K562 (cell line): ENCODE results near the gene C19orf47. TPM values are rescaled to one million over a fixed set of nuclear protein-coding genes. Genes with fewer than 3 reads are reported as not detected.

Experiments
- ATF4 ChIP-seq: fragments of 450-650 bp; formaldehyde crosslinking; IDR thresholded peaks from 2 replicates; pipeline ENCODE4 v1.4.0; 2022; ENCODE audit warnings: mild to moderate bottlenecking, moderate library complexity
- CHD4 ChIP-seq: fragments of 200-600 bp; sonication (generic); IDR thresholded peaks from 3 replicates; pipeline ENCODE4 v1.6.1; 2012; ENCODE audit warnings: low read depth, mild to moderate bottlenecking, mixed read lengths, low read length, inconsistent platforms; ENCODE audit not compliant: insufficient read depth, insufficient replicate concordance, poor library complexity, severe bottlenecking
- HDAC1 ChIP-seq, 2 experiments: fragments of 450-650 bp; IDR thresholded peaks; 2 replicates each; pipeline ENCODE4 v1.6.1; 2016 to 2017; ENCODE audit warnings: inconsistent platforms in 1 of 2, mild to moderate bottlenecking in 1 of 2, moderate library complexity in 1 of 2
- HNRNPUL1 ChIP-seq: fragments of 200-400 bp; formaldehyde crosslinking; IDR thresholded peaks from 2 replicates; pipeline ENCODE4 v1.6.1; 2017; ENCODE audit warnings: low read length
- JUNB ChIP-seq: fragments of 450-650 bp; formaldehyde crosslinking; conservative IDR thresholded peaks from 2 replicates; pipeline ENCODE4 v1.4.0; 2020; ENCODE audit warnings: mild to moderate bottlenecking
- KDM1A ChIP-seq, 2 experiments: fragments of 450-650 bp; IDR thresholded peaks; 2 replicates each; pipeline ENCODE4 v1.6.1; 2016; ENCODE audit warnings: mild to moderate bottlenecking in 2 of 2
- KLF6 ChIP-seq: fragments of 250-450 bp; sonication (Bioruptor Pico); IDR thresholded peaks from 2 replicates; pipeline ENCODE4 v1.4.0; 2020; ENCODE audit warnings: mild to moderate bottlenecking, moderate library complexity, borderline replicate concordance
- L3MBTL2 ChIP-seq: fragments of 450-650 bp; IDR thresholded peaks from 2 replicates; pipeline ENCODE4 v1.6.1; 2016; ENCODE audit warnings: mild to moderate bottlenecking, moderate library complexity
- MEIS2 ChIP-seq: fragments of 450-650 bp; IDR thresholded peaks from 2 replicates; pipeline ENCODE4 v1.6.1; 2014; ENCODE audit warnings: mild to moderate bottlenecking; ENCODE audit not compliant: partially characterized antibody
- MTF1 ChIP-seq: fragments of 250-450 bp; sonication (Bioruptor Pico); IDR thresholded peaks from 2 replicates; pipeline ENCODE4 v1.9.0; 2021; ENCODE audit warnings: moderate library complexity, mild to moderate bottlenecking, inconsistent platforms, borderline replicate concordance
- NFYB ChIP-seq: IDR thresholded peaks from 2 replicates; pipeline ENCODE4 v1.6.1; 2011; ENCODE audit warnings: mild to moderate bottlenecking, moderate library complexity; ENCODE audit not compliant: insufficient read length; ENCODE audit errors: extremely low read depth
- POLR2B ChIP-seq: fragments of 450-650 bp; IDR thresholded peaks from 2 replicates; pipeline ENCODE4 v1.6.1; 2018; ENCODE audit warnings: low read depth; ENCODE audit not compliant: partially characterized antibody
- SPI1 ChIP-seq: IDR thresholded peaks from 2 replicates; pipeline ENCODE4 v1.6.1; 2011; ENCODE audit warnings: low read depth, low read length, control low read depth, borderline replicate concordance
- ZNF12 ChIP-seq: sonication (generic); formaldehyde crosslinking; IDR thresholded peaks from 2 replicates; pipeline ENCODE4 v1.4.0; 2020; ENCODE audit warnings: mild to moderate bottlenecking, missing genetic modification reagents
- ZNF146 ChIP-seq: IDR thresholded peaks from one replicate; pipeline ENCODE4 v1.6.1; 2018; ENCODE audit warnings: missing compliant biosample characterization; ENCODE audit not compliant: unreplicated experiment
- polyA plus RNA-seq, 8 experiments: library from polyadenylated mRNA; depleted of rRNA in 4 of 8; stranded (reverse) in 5 of 8; unstranded in 3 of 8; fragments of >200 nt; fragmentation: Nextera tagmentation in 2 of 8; fragmentation: Illumina TruSeq in 1 of 8; extraction: Ambion mirVana in 2 of 8; extraction: Trizol in 1 of 8; gene quantifications; 2 replicates each; pipeline versions ENCODE4 v1.2.1 to v1.2.3, GENCODE V29; 2011 to 2014; ENCODE audit warnings: inconsistent platforms in 1 of 8, missing spikeins in 1 of 8
- total RNA-seq, 7 experiments: library from RNA; depleted of rRNA in 6 of 7; stranded (reverse); fragments of >200 nt in 6 of 7; fragmentation: Illumina TruSeq in 2 of 7; extraction: Trizol in 2 of 7; gene quantifications; 2 replicates each; pipeline versions ENCODE4 v1.2.1 to v1.2.3, GENCODE V29; 2011 to 2021; ENCODE audit warnings: low replicate concordance in 1 of 7
- TF ChIP-seq, protein P1 (sequence below): sonication (generic); formaldehyde crosslinking; IDR thresholded peaks from 2 replicates; pipeline ENCODE4 v1.8.1; 2023; ENCODE audit warnings: mild to moderate bottlenecking, missing genetic modification reagents
- TF ChIP-seq, protein P2 (sequence below): conservative IDR thresholded peaks from 2 replicates; pipeline ENCODE4 v1.6.1; 2011; ENCODE audit warnings: low read depth, mild to moderate bottlenecking, low read length; ENCODE audit not compliant: control insufficient read depth
- TF ChIP-seq, protein P3 (sequence below): fragments of 250-450 bp; sonication (Bioruptor Pico); IDR thresholded peaks from 2 replicates; pipeline ENCODE4 v1.4.0; 2020; ENCODE audit warnings: mild to moderate bottlenecking
- TF ChIP-seq, protein P4 (sequence below): fragments of 250-450 bp; sonication (Bioruptor Pico); IDR thresholded peaks from 2 replicates; pipeline ENCODE4 v1.4.0; 2020; ENCODE audit warnings: mild to moderate bottlenecking, moderate library complexity

Gene C19orf47
- total and polyA plus RNA-seq, 9 of the 15 experiments (the other 6 are each of a cell fraction or from before 2014, with no cell fraction given) = 0.08 to 26.1 (median 14.7) TPM

DNA sequence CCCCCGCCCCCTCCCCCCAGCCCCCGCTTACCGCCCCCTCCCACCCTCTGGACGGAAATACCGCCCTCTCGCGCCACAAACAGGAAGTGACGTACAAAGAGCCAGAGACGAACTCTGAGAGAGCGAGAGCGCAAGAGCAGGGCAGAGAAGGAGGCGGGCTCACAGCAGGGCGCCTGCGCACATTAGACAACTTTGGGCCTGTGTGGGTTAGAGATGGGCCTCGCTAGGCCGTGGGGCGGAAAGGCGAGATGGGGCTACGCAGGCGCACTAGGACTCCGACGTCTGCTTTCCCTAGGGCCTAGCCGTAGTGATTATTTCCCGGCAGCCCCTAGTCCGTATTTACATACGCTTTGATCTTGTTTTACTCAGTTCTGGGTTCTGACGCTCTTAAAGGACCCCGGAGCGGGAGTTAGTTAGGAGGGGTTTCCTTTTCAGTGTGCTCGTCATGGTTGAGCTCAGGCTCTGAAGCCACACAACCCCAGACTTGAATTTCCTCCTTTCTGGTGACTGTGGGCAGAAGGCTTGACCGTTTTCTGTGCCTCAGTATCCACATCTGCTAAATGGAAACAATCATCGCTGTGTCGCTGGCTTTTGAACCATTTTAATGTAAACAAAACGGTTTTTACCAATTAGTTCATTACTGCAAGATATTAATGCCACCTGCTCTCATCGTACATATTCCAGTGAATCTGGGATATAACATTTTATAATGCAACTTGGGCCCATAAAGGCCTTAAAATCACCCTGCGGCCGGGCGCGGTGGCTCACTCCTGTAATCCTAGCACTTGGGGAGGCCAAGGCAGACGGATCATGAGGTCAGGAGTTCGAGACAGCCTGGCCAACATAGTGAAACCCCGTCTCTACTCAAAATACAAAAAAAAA is 62.6 kb downstream of the C19orf47 start (continued):
- TF ChIP-seq, protein P1, sequence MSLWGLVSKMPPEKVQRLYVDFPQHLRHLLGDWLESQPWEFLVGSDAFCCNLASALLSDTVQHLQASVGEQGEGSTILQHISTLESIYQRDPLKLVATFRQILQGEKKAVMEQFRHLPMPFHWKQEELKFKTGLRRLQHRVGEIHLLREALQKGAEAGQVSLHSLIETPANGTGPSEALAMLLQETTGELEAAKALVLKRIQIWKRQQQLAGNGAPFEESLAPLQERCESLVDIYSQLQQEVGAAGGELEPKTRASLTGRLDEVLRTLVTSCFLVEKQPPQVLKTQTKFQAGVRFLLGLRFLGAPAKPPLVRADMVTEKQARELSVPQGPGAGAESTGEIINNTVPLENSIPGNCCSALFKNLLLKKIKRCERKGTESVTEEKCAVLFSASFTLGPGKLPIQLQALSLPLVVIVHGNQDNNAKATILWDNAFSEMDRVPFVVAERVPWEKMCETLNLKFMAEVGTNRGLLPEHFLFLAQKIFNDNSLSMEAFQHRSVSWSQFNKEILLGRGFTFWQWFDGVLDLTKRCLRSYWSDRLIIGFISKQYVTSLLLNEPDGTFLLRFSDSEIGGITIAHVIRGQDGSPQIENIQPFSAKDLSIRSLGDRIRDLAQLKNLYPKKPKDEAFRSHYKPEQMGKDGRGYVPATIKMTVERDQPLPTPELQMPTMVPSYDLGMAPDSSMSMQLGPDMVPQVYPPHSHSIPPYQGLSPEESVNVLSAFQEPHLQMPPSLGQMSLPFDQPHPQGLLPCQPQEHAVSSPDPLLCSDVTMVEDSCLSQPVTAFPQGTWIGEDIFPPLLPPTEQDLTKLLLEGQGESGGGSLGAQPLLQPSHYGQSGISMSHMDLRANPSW = peak; percentile 93; the same call in 1 of the 2 replicates
- TF ChIP-seq ZNF146 (CRISPR knock-in tag) (no peak), CHD4 (peak; percentile 83), L3MBTL2 (peak; percentile 32; the same call in 1 of the 2 replicates), MTF1 (CRISPR knock-in tag) (no peak), HDAC1 (IDR thresholded peaks at IDR 0.05) (peak in 1 of 2 experiments; percentile 61; a peak in 2 of 4 replicates), KDM1A (IDR thresholded peaks at IDR 0.05) (peak; percentile 93 to 96), SPI1 (peak; percentile 80; the same call in 1 of the 2 replicates), ZNF12 (CRISPR knock-in tag) (no peak), ATF4 (no peak), JUNB (CRISPR knock-in tag) (no peak), NFYB (no peak), KLF6 (CRISPR knock-in tag) (peak; percentile 62; the same call in 1 of the 2 replicates), MEIS2 (peak; percentile 87), POLR2B (peak; percentile 53), HNRNPUL1 (no peak)
- TF ChIP-seq, protein P2, sequence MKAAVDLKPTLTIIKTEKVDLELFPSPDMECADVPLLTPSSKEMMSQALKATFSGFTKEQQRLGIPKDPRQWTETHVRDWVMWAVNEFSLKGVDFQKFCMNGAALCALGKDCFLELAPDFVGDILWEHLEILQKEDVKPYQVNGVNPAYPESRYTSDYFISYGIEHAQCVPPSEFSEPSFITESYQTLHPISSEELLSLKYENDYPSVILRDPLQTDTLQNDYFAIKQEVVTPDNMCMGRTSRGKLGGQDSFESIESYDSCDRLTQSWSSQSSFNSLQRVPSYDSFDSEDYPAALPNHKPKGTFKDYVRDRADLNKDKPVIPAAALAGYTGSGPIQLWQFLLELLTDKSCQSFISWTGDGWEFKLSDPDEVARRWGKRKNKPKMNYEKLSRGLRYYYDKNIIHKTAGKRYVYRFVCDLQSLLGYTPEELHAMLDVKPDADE = no peak
- TF ChIP-seq, protein P3, sequence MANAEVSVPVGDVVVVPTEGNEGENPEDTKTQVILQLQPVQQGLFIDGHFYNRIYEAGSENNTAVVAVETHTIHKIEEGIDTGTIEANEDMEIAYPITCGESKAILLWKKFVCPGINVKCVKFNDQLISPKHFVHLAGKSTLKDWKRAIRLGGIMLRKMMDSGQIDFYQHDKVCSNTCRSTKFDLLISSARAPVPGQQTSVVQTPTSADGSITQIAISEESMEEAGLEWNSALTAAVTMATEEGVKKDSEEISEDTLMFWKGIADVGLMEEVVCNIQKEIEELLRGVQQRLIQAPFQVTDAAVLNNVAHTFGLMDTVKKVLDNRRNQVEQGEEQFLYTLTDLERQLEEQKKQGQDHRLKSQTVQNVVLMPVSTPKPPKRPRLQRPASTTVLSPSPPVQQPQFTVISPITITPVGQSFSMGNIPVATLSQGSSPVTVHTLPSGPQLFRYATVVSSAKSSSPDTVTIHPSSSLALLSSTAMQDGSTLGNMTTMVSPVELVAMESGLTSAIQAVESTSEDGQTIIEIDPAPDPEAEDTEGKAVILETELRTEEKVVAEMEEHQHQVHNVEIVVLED (CRISPR knock-in tag) = no peak
- TF ChIP-seq, protein P4, sequence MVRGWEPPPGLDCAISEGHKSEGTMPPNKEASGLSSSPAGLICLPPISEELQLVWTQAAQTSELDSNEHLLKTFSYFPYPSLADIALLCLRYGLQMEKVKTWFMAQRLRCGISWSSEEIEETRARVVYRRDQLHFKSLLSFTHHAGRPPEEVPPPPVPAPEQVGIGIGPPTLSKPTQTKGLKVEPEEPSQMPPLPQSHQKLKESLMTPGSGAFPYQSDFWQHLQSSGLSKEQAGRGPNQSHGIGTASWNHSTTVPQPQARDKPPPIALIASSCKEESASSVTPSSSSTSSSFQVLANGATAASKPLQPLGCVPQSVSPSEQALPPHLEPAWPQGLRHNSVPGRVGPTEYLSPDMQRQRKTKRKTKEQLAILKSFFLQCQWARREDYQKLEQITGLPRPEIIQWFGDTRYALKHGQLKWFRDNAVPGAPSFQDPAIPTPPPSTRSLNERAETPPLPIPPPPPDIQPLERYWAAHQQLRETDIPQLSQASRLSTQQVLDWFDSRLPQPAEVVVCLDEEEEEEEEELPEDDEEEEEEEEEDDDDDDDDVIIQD (CRISPR knock-in tag) = no peak
